GM19240 (cell line): ENCODE results near the gene PDIA5.

Experiments
- DNase-seq: peaks from one replicate; pipeline ENCODE4 v3.0.0; 2011; ENCODE audit warnings: low spot score; ENCODE audit not compliant: insufficient read length

PDIA5 gene

DNA sequence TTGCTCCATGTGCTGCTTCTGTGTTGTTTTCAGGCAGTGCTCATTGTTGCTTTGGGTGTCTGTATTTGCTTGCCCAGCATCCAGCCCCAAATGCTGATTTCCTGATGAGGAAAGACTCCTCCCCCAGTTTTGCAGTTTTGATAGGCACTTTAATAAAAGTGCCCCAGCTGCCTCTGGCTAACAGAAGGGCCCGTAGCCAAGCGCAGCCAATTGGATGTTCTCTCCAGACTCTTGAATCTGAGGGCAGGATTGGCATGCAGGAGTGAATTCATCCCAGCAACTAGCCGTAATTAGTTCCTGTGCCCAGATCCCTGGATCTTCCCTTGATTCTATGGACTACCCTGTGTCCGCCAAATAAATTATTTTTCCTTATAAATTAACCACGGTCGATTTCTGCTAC lies 24.4 kb upstream of the PDIA5 start:
- no peak for DNase-seq

GRCh38 chr3:123044981-123045763 lies 21.7 kb upstream of the PDIA5 start:
- no peak for DNase-seq

DNA sequence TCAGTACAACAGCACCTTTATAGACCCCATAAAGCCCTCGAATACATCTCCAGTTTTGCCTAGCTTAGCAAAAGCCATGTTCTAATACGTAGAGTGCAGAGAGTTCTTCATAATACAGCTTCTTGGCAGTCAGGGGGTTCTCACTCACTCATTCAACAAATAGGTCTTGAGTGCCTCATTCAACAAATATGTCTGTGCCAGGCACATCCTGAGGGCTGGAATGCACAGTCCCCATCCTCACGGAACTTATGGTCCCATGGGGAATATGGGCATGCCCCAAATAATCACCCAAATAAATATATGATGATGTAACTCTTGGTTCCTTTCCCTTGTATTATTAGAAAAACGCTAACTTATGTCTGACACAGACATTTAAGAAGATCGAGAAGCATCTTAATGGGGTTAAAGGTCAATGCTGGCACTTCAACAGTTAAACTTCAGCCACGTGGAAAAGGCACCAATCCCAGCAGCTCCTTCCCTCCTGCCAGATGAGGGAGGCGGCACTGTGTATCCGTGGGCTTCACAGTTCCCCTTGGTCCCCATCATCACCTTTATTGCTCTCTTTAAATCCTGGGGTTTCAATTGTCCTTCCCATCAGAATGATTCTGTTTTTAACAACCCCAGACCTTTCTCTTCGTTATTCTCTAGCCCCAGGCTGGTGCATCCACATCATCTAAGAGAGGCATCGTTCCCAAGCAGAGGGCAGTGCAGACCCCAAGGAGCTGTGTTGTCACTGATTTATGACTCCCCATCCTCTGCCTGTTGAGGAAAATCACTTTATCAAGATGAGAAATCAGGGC lies 20.4 kb upstream of the PDIA5 start:
- DNase-seq: no peak

DNA sequence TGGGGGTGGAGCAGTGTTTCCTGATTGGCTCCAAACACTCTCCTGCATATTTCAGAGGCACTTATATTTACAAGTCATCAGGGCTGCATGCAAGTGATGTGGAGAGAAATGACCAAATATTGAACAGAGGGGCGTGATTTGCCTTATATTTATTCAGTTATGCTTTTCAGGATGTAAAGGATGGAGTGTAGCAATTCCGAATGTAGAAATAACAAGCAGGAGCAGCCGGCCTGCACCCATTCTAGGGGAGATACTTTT lies 19.8 kb upstream of the PDIA5 start:
- DNase-seq: no peak

GRCh38 chr3:123048480-123049237 lies 18.2 kb upstream of the PDIA5 start:
- DNase-seq: no peak

GRCh38 chr3:123050666-123051065 lies 16.2 kb upstream of the PDIA5 start:
- DNase-seq: no peak

DNA sequence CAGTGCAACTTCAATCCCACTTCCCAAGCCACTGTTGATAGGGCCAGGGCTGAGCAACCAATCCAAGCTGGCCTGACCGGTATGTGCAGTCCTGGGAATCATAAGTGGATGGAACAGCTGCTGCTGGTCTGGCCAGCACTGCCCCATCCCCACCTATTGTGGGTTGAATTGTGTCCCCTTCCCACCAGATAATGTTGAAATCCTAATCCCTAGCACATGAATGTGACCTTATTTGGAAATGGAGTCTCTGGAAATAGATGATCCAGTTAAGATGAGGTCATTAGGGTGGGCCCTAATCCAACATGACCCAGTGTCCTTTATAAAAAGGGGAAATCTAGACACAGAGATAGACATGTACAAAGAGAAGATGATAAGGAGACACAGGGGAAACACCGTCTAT lies 13.7 kb upstream of the PDIA5 start:
- DNase-seq: no peak

GRCh38 chr3:123054109-123054778 lies 12.6 kb upstream of the PDIA5 start:
- DNase-seq: no peak

DNA sequence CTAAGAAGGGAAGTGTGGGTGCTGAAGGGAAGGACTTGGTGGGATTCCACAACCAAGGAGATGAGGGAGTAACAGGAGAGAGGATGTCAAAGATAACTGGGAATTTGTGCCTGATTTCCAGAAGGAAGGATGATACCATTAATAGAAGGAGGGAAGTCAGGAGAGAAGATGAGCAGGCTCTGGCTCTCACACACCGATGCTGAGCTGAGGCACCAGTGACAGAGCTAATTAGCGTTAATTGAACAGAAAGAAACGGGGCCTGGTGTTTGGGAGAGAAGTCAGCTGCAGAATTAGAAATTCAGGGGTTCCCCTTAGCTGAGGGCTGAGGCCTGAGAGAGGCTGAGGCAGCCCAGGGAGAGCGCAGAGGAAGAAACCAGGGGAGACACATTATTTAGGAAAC lies 11.9 kb upstream of the PDIA5 start:
- no peak for DNase-seq

GRCh38 chr3:123055352-123055751 lies 11.5 kb upstream of the PDIA5 start:
- DNase-seq: no peak

DNA sequence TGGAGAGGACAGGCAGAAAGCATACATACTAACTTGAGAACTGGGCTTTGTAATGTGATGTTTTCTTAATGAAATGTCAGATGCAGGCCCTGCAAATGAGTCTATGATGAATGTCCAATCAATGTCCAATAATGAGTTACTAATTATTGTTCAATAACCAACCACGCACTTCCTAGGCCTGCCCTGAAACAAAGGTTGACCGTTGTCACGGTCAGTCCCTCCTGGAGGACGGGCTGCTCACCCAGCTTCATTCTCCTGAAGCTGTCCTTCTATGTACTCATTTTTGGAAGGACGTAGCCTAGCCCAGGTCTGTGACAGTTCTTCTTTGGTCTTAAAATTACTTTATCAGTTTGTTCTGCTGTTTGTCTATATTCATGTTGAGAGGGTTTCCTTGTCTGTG lies 8.3 kb upstream of the PDIA5 start:
- DNase-seq: no peak

DNA sequence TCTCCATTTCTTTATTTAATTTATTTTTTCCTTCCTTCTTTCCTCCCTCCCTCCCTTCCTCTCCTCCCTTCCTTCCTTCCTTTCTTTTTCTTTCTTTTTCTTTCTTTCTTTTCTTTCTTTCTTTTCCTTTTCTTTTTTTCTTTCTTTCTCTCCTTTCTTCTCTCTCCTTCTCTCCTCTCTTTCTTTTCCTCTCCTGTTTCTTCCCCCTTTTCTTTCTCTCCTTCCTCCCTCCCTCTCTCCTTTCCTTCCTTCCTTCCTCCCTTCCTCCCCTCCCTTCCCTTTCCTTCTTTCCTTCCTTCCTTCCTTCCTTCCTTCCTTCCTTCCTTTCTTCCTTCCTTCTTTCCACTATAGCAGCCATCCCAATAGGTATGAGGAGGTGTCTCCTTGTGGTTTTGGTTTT lies 6.8 kb upstream of the PDIA5 start:
- no peak for DNase-seq

GRCh38 chr3:123061856-123062255 lies 5.0 kb upstream of the PDIA5 start:
- no peak for DNase-seq

DNA sequence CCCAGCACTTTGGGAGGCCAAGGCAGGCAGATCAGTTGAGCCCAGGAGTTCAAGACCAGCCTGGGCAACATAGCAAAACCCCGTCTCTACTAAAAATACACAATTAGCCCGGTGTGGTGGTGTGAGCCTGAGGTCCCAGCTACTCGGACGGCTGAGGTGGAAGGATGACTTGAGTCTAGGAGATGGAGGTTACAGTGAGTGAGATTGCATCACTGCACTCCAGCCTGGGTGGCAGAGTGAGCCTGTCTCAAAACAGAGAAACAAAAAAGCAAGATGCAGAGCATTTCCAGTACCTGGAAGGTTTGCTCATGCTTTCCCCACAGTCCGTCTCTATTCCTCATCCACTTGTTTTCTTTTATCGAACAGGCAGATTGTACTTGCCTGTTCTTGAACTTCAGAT lies 3.8 kb upstream of the PDIA5 start:
- DNase-seq: no peak

- no peak for DNase-seq
These were observed 2.3 kb upstream of the PDIA5 start for GRCh38 chr3:123064506-123064905.

DNA sequence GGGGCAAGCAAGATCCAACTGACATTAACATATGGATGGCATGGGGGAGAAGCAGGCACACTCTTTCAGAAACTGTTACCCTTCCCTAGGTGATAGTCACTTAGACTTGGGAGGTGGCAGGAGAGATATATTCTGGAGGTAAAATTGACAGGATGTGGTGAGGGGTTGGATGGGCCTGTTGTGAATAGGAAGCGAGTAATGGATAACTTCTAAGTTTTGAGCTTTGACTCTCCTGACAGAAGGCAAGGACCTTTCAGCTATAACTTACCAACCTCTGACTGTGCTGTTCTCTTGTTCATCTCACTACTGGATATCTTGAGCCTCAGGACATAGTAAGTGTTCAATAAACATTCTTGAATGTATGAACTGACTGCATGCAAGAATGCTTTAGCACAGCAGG lies 1.9 kb upstream of the PDIA5 start:
- no peak for DNase-seq

GRCh38 chr3:123066599-123066895 lies 278 bp upstream of the PDIA5 start:
- DNase-seq: no peak

- peak; percentile 23 for DNase-seq
These were observed 1.1 kb downstream of the PDIA5 start for GRCh38 chr3:123067689-123068600.

DNA sequence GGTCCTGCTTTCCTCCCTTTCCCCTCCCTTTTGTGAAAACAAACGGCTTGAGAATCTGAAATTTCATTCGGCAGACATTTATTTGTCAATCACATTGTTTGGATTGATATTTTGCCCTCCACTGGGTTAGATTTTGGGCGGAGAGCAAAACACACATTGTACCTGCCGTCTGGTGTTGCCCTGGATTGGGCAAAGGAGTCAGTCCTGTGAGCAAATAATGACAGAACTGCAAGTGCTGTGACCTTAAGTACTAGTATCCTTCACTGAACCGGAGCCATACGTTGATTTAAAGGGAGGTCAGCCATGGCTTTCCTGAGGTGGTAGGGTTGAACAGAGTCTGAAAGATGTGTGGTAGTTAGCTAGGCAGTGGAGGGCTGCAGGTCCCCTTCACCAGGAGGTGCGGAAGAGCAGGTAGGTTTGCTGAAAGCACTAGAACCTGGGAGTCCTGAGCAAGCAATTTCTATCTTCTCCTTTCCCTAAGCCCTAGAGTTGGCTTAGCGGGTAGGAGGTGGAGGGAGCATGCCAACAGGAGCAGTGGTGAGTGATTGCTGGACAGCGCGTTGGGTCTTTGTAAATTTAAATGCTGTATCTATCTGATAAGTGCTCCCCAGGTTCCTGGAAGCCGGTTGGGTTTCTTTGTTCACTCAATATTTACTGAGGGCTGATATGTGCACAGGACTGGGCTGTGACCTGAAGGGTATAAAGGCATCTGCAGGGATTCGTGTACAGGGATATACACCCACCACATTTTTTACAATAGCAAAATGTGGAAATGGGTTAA lies 2.0 kb downstream of the PDIA5 start:
- DNase-seq: no peak

DNA sequence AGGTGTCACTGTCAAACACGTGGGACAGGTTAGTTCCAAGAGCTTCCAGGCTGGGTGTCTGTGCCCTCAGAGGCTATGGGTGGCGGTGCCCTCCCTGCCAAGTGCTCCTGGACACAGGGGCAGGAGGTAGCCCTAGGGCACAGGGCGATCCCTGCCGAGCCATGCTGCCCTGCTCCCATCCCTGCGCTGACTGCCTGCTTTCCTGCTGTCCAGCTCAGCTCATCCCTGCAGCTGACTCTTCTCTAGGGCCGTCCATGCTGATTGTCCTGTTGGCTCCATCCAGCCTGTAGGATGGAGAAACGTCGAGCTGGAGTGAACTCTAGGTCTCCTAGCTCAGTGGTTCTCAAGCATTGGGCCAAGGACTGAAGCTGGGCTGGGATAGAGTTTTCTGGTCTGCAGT lies 3.7 kb downstream of the PDIA5 start:
- no peak for DNase-seq
